Activated T-cell treated with anti-CD3 and anti-CD28 coated beads, Interleukin-2, amount 50 U/mL, for 4 hours (primary cell): ENCODE measurements around the gene PEDS1. TPM values are rescaled to one million over a fixed set of nuclear protein-coding genes. Genes with fewer than 3 reads are reported as not detected.
"Not testable (repeated sequence)": the region's sequence is repeated elsewhere in the genome, so short reads cannot be mapped to it uniquely, and the experiment has no call there.

Experiments used
- ATAC-seq, 2 donors: fragments of 200-7000 bp; cut with Tn5 transposase; one replicate each; pipeline ENCODE4 v1.10.0; 2021
- DNase-seq: peaks from one replicate; pipeline ENCODE4 v3.0.0-alpha.2; 2020
- H3K27me3 Mint-ChIP-seq: one replicate; pipeline ENCODE4 v1.8.0; 2021; ENCODE audit warnings: low read depth, mixed read lengths
- H3K36me3 Mint-ChIP-seq: one replicate; pipeline ENCODE4 v1.8.0; 2022; ENCODE audit warnings: mixed read lengths; ENCODE audit not compliant: insufficient read depth
- H3K4me1 Mint-ChIP-seq: one replicate; pipeline ENCODE4 v1.8.0; 2021; ENCODE audit warnings: low read depth, mixed read lengths
- H3K4me3 Mint-ChIP-seq: one replicate; pipeline ENCODE4 v1.8.0; 2021; ENCODE audit warnings: mild to moderate bottlenecking, moderate library complexity, mixed read lengths
- H3K9me3 Mint-ChIP-seq: one replicate; pipeline ENCODE4 v1.8.0; 2021; ENCODE audit warnings: mixed read lengths
- total RNA-seq, 3 donors: library from RNA; stranded (reverse); gene quantifications; one replicate each; pipeline ENCODE4 v1.2.1, GENCODE V29; 2021

The PEDS1 gene
- total RNA-seq, 3 donors from 2014 or later, result 21.6 to 22.5 (median 21.9) TPM

DNA sequence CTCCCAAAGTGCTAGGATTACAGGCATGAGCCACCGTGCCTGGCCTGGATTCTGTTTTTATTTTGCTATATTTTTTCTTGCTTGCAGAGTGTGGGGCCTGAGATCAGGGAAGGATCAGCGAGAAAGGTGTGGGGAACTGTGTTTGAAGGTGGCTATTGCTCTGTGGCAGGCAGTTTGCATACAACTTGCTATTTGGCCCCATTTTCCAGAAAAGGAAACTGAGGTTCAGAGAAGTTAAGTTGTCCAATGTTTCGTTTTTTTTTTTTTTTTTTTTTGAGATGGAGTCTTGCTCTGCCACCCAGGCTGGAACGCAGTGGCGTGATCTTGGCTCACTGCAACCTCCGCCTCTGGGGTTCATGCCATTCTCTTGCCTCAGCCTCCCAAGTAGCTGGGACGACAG, 8.0 kb upstream of the PEDS1 start:
- DNase-seq, H3K9me3 Mint-ChIP-seq, H3K27me3 Mint-ChIP-seq, H3K36me3 Mint-ChIP-seq, H3K4me3 Mint-ChIP-seq, ATAC-seq: not testable (repeated sequence)
- peaks cover 10% of the 10 kb centered on the region for H3K4me1 Mint-ChIP-seq

DNA sequence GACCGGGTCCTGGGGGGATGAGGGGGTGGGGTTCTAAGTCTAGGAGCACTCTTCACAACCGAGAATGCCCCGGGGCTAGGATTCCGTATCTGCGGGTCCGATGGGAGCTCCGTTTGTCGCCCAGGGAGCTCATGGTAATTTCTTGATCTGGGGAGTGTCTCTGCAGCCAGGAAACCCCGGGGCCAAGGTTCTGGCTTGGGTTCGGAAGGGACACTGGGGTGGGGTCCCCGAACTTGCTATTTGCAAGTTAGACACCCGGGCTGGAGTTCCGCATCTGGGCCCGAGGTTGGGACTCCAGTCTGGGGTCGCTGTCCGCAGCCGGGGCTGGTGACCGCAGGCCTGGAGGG, 397 bp downstream of the PEDS1 start:
- H3K4me1 Mint-ChIP-seq, result peaks cover 47% of the 10 kb centered on the region
- no peaks in the 10 kb centered on the region for H3K27me3 Mint-ChIP-seq
- DNase-seq (no peak), ATAC-seq (peak in 1 of 2 donors; percentile 2)
- H3K4me3 Mint-ChIP-seq, result peak overlapping the region; percentile 88
- H3K36me3 Mint-ChIP-seq, result peaks cover 7% of the 10 kb centered on the region
- H3K9me3 Mint-ChIP-seq, result no peaks in the 10 kb centered on the region

DNA sequence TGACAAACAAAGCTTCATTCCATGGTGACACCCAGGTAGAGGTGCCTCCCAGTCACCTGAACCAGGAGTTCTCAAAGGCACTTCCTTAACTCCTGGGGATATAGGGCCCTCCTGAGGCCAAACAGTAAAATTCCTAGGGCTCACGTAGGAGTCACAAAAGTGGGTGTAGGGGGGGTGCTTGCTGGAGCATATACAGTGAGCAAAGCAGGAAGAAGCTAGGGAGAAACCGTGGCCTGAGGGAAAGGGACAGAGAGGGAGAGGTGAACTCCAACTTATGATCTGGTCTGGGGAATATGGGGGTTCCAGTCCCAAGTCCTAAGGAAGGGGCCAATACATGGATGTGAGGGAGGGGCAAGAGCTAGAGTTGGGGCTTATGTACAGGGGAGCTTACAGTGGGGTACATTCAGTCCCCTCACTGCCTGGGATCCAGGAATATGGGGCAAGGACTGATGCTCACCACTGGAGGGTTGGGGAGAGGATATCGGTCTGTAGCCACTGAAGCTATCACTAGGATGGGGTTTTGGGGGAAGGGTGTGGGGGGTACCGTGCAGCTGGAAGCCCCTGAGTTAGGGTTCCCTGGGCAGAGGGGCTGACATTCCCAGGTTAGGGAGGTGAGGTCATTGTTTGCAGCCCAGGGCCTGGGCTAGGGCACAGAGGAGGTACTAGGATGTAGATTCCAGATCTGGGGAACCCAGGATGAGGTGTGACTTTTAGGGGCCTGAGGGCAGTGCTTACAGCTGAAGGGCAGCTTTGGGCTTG, 950 bp downstream of the PEDS1 start:
- Mint-ChIP-seq H3K36me3 (peaks cover 7% of the 10 kb centered on the region), H3K4me1 (peaks cover 53% of the 10 kb centered on the region), H3K27me3 (no peaks in the 10 kb centered on the region), H3K4me3 (peak overlapping the region; percentile 88), H3K9me3 (no peaks in the 10 kb centered on the region)
- DNase-seq (no peak), ATAC-seq (no peak)

DNA sequence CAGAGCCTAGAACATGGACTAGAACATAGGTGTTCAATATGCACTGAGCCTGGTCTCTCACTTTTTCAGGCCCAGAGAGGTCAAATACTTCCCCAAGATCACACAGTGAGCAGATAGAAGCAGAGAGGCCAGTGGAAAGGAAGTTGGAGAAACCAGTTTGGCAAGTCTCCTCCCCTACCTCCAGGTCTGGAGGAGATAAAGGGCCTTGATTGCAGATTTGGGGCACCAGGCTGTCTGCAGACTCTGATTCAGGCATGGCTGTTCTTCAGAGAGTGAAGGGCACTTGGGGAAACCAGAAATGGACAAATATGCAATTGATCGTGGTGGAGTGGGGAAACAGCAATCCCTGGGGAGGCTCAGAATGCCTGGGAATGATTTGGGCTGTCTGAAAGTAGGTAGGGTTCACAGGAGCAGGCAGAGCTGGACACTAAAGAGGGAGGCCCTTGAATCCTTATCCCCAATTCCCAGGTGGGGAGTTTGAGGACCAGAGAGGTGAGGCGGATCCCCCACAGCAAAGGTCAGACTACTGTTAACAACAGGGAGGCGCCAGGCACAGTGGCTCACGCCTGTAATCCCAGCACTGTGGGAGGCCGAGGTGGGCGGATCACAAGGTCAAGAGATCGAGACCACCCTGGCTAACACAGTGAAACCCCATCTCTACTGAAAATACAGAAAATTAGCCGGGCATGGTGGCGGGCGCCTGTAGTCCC, 2.3 kb downstream of the PEDS1 start:
- H3K4me3 Mint-ChIP-seq, result peak overlapping the region; percentile 88
- H3K9me3 Mint-ChIP-seq, result no peaks in the 10 kb centered on the region
- H3K27me3 Mint-ChIP-seq, result no peaks in the 10 kb centered on the region
- ATAC-seq (no peak), DNase-seq (no peak)
- H3K36me3 Mint-ChIP-seq, result peaks cover 8% of the 10 kb centered on the region
- peaks cover 67% of the 10 kb centered on the region for H3K4me1 Mint-ChIP-seq

DNA sequence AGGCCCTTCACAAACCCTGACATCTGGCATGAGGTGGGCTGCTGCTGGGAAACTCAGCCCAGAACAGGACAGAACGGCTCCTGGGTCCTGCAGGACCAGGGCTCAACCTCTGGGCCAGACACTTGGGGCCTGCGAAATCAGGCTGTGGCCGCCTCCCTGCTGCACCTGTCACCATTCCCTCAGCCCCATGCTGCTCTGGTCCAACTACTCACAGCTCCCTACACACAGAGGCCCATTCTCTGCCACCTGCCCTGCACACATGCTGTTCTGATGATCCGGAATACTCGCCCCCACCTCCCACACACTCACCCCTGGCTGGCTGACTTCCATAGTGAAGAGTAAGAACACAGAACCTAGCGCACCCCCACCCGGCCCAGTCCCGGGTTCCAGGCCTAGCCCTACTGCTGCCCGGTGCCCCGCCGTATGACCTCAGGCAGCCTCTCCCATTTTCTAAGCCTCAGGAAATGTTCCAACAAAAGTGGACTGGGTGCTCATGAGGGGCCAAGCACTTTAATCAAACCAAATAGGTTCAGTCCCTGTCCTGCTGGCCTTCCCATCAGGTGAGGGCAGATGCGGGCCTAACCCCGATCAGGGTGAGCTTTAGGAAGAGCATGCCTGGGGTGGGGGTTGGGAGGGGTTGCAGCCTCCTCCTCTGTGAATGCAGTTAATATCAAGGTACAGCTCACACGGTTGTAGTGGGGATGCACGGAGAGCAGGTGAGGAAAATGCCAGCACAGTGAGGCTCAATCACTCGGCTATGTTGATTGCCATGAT, 3.9 kb downstream of the PEDS1 start:
- Mint-ChIP-seq H3K4me3 (no peak overlapping the region), H3K36me3 (peaks cover 11% of the 10 kb centered on the region), H3K4me1 (peaks cover 72% of the 10 kb centered on the region), H3K27me3 (no peaks in the 10 kb centered on the region), H3K9me3 (no peaks in the 10 kb centered on the region)
- DNase-seq (no peak), ATAC-seq (no peak)

DNA sequence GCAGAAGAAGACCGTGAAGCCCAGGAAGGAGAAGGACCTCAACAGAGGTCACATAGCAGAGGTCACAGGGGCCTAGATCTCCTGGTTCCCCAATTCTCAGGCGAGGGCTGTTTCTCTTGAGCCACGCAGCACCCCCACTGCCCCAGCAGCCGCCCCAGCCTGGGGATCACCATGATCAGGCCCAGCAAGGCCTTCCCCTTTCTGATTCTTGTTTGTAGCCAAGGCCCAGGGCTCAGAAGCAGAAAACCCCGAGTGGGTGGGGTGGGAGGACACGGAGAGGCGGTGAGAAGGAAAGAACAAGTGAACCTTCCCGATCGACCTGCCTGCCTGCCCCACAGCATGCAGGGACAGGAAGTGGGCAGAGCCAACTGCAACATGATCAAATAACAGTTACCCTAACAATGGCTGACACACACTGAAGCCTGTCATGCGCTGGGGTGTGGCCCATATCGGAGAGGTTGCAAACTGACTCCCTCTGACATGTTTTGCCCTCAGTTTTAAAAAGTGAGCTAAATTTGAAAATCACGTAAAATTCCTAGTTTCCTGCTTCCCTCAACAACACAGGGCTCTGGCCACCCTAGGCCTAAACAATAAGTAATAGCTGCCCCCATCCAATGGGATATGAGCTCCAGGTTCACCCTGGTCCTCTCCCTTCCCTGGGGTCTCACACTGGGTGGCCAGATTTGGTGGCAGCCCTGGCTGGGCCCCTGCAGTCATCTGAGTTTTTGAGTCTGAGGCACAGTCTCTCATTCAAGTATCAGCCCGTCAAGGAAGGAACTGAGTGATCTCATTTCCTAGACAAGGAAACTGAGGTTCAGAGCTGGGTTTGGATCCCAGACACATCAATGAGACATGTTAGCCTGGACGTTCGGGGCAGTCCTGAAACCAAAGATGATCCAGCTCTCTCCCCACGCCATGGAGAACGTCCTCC, 6.5 kb downstream of the PEDS1 start:
- Mint-ChIP-seq H3K9me3 (no peaks in the 10 kb centered on the region), H3K36me3 (peaks cover 19% of the 10 kb centered on the region), H3K4me1 (peaks cover 59% of the 10 kb centered on the region), H3K27me3 (no peaks in the 10 kb centered on the region), H3K4me3 (peak overlapping the region; percentile 71)
- DNase-seq (peak; percentile 76), ATAC-seq (peak; percentile 99)

DNA sequence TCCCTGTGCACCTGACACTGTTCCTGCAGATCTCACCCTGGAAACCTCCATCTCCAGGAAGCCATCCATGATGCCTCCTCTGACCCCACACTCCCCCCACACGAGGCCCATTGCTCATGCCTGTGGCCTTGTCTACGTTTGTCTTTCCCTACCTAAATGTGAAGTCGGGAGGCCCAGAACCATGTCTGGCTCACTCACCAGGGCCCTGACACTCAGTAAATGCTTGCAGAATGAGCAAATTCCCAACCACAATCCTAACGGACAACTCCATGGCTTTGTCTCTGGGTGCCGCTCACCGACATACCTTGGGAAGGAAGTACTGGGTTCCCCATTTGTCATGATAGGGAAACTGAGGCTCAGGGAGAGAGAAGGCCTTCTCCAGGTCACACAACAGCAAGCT, 7.3 kb downstream of the PEDS1 start:
- H3K36me3 Mint-ChIP-seq, result peaks cover 20% of the 10 kb centered on the region
- ATAC-seq (no peak), DNase-seq (no peak)
- H3K4me3 Mint-ChIP-seq, result peak overlapping the region; percentile 71
- H3K27me3 Mint-ChIP-seq, result no peaks in the 10 kb centered on the region
- peaks cover 54% of the 10 kb centered on the region for H3K4me1 Mint-ChIP-seq
- H3K9me3 Mint-ChIP-seq, result no peaks in the 10 kb centered on the region

DNA sequence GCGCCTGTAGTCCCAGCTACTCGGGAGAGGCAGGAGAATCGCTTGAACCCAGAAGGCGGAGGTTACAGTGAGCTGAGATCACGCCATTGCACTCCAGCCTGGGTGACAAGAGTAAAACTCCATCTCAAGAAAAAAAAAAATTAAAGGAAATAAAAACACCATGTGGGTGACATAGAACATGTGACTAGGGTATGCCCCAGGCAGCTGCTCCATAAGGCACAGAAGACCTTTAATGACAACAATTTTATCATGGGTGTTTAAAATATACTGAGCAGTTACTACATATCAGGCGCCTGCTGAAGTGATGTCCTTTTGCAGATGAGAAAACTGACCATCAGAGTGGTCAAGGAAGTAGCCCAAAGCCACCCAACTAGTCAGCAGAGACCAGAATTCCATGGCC, 8.0 kb downstream of the PEDS1 start:
- peaks cover 23% of the 10 kb centered on the region for H3K36me3 Mint-ChIP-seq
- no peak for DNase-seq
- no peak for ATAC-seq
- H3K9me3 Mint-ChIP-seq, result no peaks in the 10 kb centered on the region
- H3K27me3 Mint-ChIP-seq, result no peaks in the 10 kb centered on the region
- H3K4me1 Mint-ChIP-seq, result peaks cover 49% of the 10 kb centered on the region
- H3K4me3 Mint-ChIP-seq, result no peak overlapping the region

DNA sequence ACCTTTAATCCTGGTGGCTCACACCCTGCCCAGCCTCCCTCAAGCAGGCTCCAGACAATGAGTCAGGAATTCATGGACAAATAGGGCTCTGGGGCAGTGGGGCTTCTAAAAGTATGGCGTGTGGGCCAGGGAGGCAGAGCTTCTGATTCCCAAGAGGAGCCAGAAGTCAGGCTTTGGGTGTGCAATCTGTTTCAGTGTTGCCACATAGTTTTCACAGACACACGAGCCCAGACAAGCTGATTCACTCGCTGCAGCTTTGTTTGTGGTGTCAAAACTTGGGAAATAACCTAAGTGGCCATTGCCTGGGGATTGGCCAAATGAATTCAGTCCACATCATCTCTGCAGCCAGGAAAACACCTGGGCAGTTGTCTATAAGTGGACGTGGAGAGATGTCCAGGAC, 9.2 kb downstream of the PEDS1 start:
- Mint-ChIP-seq H3K4me3 (no peak overlapping the region), H3K9me3 (no peaks in the 10 kb centered on the region), H3K36me3 (peaks cover 26% of the 10 kb centered on the region), H3K27me3 (no peaks in the 10 kb centered on the region), H3K4me1 (peaks cover 47% of the 10 kb centered on the region)
- DNase-seq (no peak), ATAC-seq (no peak)

DNA sequence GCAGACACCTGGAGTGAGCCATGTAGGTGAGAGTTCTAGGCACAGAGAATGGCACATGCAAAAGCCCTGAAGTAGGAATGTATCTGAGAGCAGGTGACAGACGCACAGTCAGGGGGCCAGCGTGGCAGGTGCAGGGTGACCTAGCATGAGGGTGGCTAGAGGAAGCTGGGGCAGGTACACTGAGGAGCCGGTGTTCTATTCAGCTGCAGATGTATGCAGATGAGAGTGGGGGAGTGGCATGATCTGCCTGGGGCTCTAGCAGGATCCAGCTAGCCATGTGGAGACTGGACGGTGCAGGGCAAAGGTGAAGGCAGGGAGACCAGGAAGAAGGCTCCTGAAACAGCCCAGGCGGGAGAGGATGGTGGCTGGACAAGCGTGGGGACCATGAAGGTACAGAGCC, 10.7 kb downstream of the PEDS1 start:
- no peaks in the 10 kb centered on the region for H3K27me3 Mint-ChIP-seq
- no peak for DNase-seq
- H3K4me1 Mint-ChIP-seq, result peaks cover 36% of the 10 kb centered on the region
- no peak for ATAC-seq
- H3K36me3 Mint-ChIP-seq, result peaks cover 27% of the 10 kb centered on the region
- H3K4me3 Mint-ChIP-seq, result no peak overlapping the region
- H3K9me3 Mint-ChIP-seq, result no peaks in the 10 kb centered on the region

DNA sequence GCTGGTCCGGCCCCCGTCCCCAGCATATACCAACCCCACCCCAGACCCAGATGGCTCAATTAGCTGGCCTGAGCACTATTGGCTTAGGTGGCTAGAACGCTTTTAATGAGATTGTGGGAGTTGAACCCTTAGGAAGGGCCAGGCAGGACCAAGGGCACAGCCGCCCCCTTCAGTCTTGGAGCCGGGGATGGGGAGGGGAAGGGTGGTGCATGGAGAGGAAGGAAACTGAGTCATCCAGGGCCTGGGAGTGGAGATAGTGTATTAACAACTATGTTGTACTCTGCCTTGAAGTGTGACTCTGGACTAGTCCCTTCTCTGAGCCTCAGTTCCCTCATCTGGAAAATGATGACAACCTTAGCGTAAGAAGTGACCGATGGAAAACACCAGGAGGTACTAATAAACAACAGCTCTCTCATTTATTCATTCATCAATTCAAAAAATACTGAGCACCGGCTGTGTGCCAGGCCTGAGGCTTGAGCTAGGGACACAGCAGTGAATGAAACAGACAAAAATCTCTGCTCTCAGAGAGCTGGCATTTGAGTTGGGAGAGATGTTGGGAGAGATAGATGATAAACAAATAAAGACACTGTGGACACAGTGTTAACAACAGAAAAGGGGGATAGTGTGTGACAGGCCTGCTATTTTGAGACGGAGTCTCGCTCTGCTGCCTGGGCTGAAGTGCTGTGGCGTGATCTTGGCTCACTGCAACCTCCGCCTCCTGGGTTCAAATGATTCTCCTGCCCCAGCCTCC, 11.5 kb downstream of the PEDS1 start:
- H3K27me3 Mint-ChIP-seq, result no peaks in the 10 kb centered on the region
- DNase-seq (no peak), ATAC-seq (no peak)
- H3K9me3 Mint-ChIP-seq, result no peaks in the 10 kb centered on the region
- peaks cover 31% of the 10 kb centered on the region for H3K36me3 Mint-ChIP-seq
- H3K4me1 Mint-ChIP-seq, result peaks cover 33% of the 10 kb centered on the region
- H3K4me3 Mint-ChIP-seq, result no peak overlapping the region

DNA sequence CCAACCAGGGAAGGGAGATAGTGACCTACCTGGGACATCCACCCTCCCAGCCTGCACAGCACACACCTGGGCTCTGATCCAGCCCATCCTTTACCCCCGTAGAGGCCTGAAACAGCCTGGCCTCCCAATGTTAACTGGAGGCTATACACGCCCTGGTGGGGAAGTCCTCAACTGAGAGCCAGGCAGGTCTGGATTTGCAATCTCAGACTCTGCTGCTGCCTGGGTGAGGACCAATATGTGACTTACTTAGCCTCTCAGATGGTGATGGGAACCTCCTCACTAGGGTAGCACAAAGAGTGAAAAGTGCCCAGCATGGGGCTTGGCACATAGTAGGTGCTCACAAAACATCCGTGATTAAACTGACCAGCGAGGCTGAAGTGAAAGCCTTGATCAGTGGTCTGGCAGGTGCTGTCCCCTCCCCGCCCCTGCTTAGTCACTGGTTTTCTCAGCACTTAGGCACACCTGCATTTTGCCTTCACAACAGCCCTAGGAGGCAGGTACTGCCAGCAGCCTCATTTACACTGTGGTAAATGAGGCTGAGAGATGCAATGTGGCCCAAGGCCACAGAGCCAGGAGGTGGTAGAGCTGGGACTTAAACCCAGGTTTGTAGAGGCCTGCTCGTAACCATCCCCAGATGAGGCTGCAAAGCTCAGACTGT, 12.4 kb downstream of the PEDS1 start:
- Mint-ChIP-seq H3K4me1 (peaks cover 29% of the 10 kb centered on the region), H3K27me3 (no peaks in the 10 kb centered on the region), H3K9me3 (no peaks in the 10 kb centered on the region), H3K4me3 (no peak overlapping the region), H3K36me3 (peaks cover 31% of the 10 kb centered on the region)
- ATAC-seq, result no peak
- DNase-seq, result no peak

DNA sequence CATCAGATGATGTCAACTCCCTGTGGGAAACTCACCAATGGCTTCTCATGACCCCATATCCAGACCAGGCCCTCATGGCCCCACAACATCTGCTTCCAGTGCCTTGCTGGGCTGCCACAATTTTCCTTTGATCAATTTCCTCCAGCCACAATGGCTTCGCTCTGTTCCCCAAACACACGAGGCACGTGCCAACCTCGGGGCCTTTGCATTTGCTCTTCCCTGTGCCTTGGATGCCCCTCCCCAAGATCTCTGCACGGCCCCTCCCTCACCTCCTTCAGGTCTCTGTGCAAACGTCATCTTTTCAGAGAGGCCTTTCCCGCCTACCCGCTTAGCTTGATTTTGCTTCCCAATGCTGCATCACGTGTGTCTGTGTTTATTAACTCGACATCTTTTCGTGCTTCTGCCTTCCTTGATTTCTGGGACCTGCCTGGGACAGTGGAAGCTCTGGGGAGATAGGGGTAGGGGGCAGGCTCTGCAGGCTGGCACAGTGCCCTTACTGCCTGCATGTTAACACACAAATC, 13.1 kb downstream of the PEDS1 start:
- no peak for ATAC-seq
- peaks cover 25% of the 10 kb centered on the region for H3K4me1 Mint-ChIP-seq
- H3K4me3 Mint-ChIP-seq, result no peak overlapping the region
- H3K36me3 Mint-ChIP-seq, result peaks cover 29% of the 10 kb centered on the region
- H3K27me3 Mint-ChIP-seq, result no peaks in the 10 kb centered on the region
- H3K9me3 Mint-ChIP-seq, result no peaks in the 10 kb centered on the region
- DNase-seq, result no peak
